OCI-LY1 (cell line): ENCODE data around the gene ABLIM1.

ENCODE experiments used
- H2AFZ ChIP-seq: fragments of 200-600 bp; sonication (generic), shearing (Covaris generic); 2 replicates; pipeline ENCODE4 v1.6.0; 2014; ENCODE audit warnings: antibody characterized with exemption, mild to moderate bottlenecking, low read length
- H3F3A ChIP-seq: fragments of 200-600 bp; sonication (generic), shearing (Covaris generic); 2 replicates; pipeline ENCODE4 v1.6.0; 2014; ENCODE audit warnings: mild to moderate bottlenecking, antibody characterized with exemption, low read length, moderate library complexity; ENCODE audit not compliant: insufficient read depth
- H3K27ac ChIP-seq: fragments of 200-600 bp; sonication (generic); 2 replicates; pipeline ENCODE4 v1.5.1; 2014; ENCODE audit warnings: low read length, mixed run types, mild to moderate bottlenecking, low read depth; ENCODE audit not compliant: poor library complexity, severe bottlenecking
- H3K27me3 ChIP-seq: fragments of 200-600 bp; sonication (generic); 2 replicates; pipeline ENCODE4 v1.6.0; 2014; ENCODE audit warnings: antibody characterized with exemption, mild to moderate bottlenecking, low read length, moderate library complexity; ENCODE audit not compliant: insufficient read depth
- H3K36me3 ChIP-seq: fragments of 200-600 bp; sonication (generic); 2 replicates; pipeline ENCODE4 v1.6.1; 2014; ENCODE audit warnings: mild to moderate bottlenecking, antibody characterized with exemption, low read length, moderate library complexity, mixed read lengths; ENCODE audit not compliant: insufficient read depth
- H3K4me1 ChIP-seq: fragments of 200-600 bp; sonication (generic); 2 replicates; pipeline ENCODE4 v1.5.1; 2014; ENCODE audit warnings: mild to moderate bottlenecking, low read length, moderate library complexity; ENCODE audit not compliant: insufficient read depth, severe bottlenecking
- H3K4me2 ChIP-seq: fragments of 200-600 bp; sonication (generic), shearing (Covaris generic); 2 replicates; pipeline ENCODE4 v1.6.1; 2014; ENCODE audit warnings: low read length
- H3K4me3 ChIP-seq: fragments of 200-600 bp; sonication (generic); 2 replicates; pipeline ENCODE4 v1.5.1; 2014; ENCODE audit warnings: low read length, low read depth, mild to moderate bottlenecking, mixed read lengths; ENCODE audit not compliant: poor library complexity, severe bottlenecking
- H3K79me2 ChIP-seq: fragments of 200-600 bp; shearing (Covaris generic); 2 replicates; pipeline ENCODE4 v1.6.1; 2016; ENCODE audit warnings: mixed run types, low read length, mixed read lengths; ENCODE audit not compliant: insufficient read depth
- H3K9ac ChIP-seq: fragments of 200-600 bp; sonication (generic), shearing (Covaris generic); 2 replicates; pipeline ENCODE4 v1.6.1; 2014; ENCODE audit warnings: mild to moderate bottlenecking, low read length, mixed read lengths
- H3K9me2 ChIP-seq: fragments of 200-600 bp; sonication (generic), shearing (Covaris generic); 2 replicates; pipeline ENCODE4 v1.6.1; 2014; ENCODE audit warnings: low read depth, mild to moderate bottlenecking, low read length, mixed read lengths
- H3K9me3 ChIP-seq: fragments of 200-600 bp; shearing (Covaris generic); 2 replicates; pipeline ENCODE4 v1.6.1; 2014; ENCODE audit warnings: low read length, mixed read lengths
- H4K20me1 ChIP-seq: fragments of 200-600 bp; sonication (generic), shearing (Covaris generic); 2 replicates; pipeline ENCODE4 v1.6.0; 2016; ENCODE audit warnings: mild to moderate bottlenecking, low read length; ENCODE audit not compliant: insufficient read depth
- CTCF ChIP-seq: fragments of 200-600 bp; sonication (generic), shearing (Covaris generic); IDR thresholded peaks from 2 replicates; pipeline ENCODE4 v1.5.1; 2017; ENCODE audit warnings: mild to moderate bottlenecking, antibody characterized with exemption, low read length, moderate library complexity, mixed read lengths
- EZH2 ChIP-seq: fragments of 200-600 bp; sonication (generic), shearing (Covaris generic); IDR thresholded peaks from 2 replicates; pipeline ENCODE4 v1.8.0; 2017; ENCODE audit warnings: borderline replicate concordance, mixed run types, mild to moderate bottlenecking, antibody characterized with exemption, low read length, moderate library complexity, mixed read lengths

The ABLIM1 gene

DNA sequence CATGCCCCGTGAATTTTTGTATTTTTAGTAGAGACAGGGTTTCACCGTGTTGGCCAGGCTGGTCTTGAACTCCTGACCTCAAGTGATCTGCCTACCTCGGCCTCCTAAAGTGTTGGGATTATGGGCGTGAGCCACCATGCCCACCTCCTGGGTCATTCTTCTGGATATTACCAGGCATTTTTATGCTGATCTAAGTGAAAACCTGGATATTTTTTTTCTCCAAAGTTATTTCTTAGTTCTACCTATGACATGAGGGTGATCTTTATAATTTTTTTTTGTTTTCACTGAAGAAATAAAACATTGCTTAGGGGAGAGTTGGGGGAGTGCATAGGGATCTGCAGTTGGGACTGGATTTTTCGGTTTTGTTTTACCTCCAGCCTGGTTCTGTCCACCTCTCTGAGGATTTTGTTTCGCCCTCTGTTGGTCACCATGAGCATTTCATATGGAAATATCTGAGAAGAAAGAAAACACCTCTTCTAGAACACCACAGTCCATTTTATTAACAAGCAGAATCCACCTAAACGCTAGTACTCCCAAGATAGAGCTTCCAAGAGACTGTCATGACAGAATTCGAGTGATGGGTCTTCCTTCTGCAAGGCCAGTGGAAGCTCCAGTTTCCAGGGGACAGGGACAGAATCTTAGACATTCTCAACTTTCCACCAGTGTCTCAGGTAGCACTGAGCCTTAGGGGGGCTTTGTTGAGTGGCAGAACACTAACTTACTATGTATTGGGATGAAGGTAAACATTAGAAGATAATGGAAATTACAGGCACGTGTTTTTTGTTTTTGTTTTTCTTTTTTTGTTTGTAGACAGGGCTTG, 220.4 kb downstream of the ABLIM1 start:
- H3K36me3 ChIP-seq = peaks cover 79% of the 10 kb centered on the region
- no peaks in the 10 kb centered on the region for H4K20me1 ChIP-seq
- no peaks in the 10 kb centered on the region for H3K79me2 ChIP-seq
- no peak for TF ChIP-seq EZH2
- TF ChIP-seq CTCF = peak; percentile 38
- no peaks in the 10 kb centered on the region for H3K4me1 ChIP-seq
- H2AFZ ChIP-seq = no peak overlapping the region
- H3K4me2 ChIP-seq = no peak overlapping the region
- H3F3A ChIP-seq = no peaks in the 10 kb centered on the region
- H3K27me3 ChIP-seq = no peaks in the 10 kb centered on the region
- no peaks in the 10 kb centered on the region for H3K9me3 ChIP-seq
- no peaks in the 10 kb centered on the region for H3K9me2 ChIP-seq
- H3K9ac ChIP-seq = no peak overlapping the region
- no peak overlapping the region for H3K4me3 ChIP-seq
- H3K27ac ChIP-seq = no peak overlapping the region

- no peaks in the 10 kb centered on the region for H3F3A ChIP-seq
- no peak overlapping the region for H3K27ac ChIP-seq
- H4K20me1 ChIP-seq = no peaks in the 10 kb centered on the region
- H2AFZ ChIP-seq = no peak overlapping the region
- H3K4me3 ChIP-seq = no peak overlapping the region
- no peak overlapping the region for H3K4me2 ChIP-seq
- no peaks in the 10 kb centered on the region for H3K79me2 ChIP-seq
- no peak overlapping the region for H3K9ac ChIP-seq
- H3K9me3 ChIP-seq = no peaks in the 10 kb centered on the region
- no peaks in the 10 kb centered on the region for H3K27me3 ChIP-seq
- H3K4me1 ChIP-seq = no peaks in the 10 kb centered on the region
- TF ChIP-seq EZH2 = no peak
- no peak for TF ChIP-seq CTCF
- no peaks in the 10 kb centered on the region for H3K9me2 ChIP-seq
- peaks cover 83% of the 10 kb centered on the region for H3K36me3 ChIP-seq
Observed at GRCh38 chr10:114436941-114437340, 221.1 kb downstream of the ABLIM1 start.

GRCh38 chr10:114432566-114433093, 225.4 kb downstream of the ABLIM1 start:
- no peak for TF ChIP-seq EZH2
- no peak for TF ChIP-seq CTCF
- H3K9me3 ChIP-seq = no peaks in the 10 kb centered on the region
- H3K79me2 ChIP-seq = no peaks in the 10 kb centered on the region
- no peaks in the 10 kb centered on the region for H3K9me2 ChIP-seq
- H3K9ac ChIP-seq = no peak overlapping the region
- peaks cover 41% of the 10 kb centered on the region for H3K36me3 ChIP-seq
- H3K4me3 ChIP-seq = no peak overlapping the region
- H4K20me1 ChIP-seq = no peaks in the 10 kb centered on the region
- H3K4me2 ChIP-seq = no peak overlapping the region
- H3K27me3 ChIP-seq = no peaks in the 10 kb centered on the region
- H3K4me1 ChIP-seq = no peaks in the 10 kb centered on the region
- no peak overlapping the region for H2AFZ ChIP-seq
- no peaks in the 10 kb centered on the region for H3F3A ChIP-seq
- no peak overlapping the region for H3K27ac ChIP-seq
